Calu3 (cell line): ENCODE measurements around the gene UBAC1. TPM values are rescaled to one million over a fixed set of nuclear protein-coding genes. Genes with fewer than 3 reads are reported as not detected.

Experiments used
- BruUV-seq: library from RNA; stranded (reverse); fragments of 400-500 nt; replicated peaks from 2 replicates; lab custom pipeline; 2021; lab: Mats Ljungman, UMichigan
- CTCF ChIA-PET: fragments of 300-600 bp; sonication (Branson Sonifier 250); formaldehyde crosslinking; loops from one replicate; lab custom pipeline; 2022; ENCODE audit warnings: antibody characterized with exemption; lab: Charles Lee
- DNase-seq: peaks from one replicate; pipeline ENCODE4 v3.0.0; 2022
- H3K27ac Mint-ChIP-seq: one replicate; pipeline ENCODE4 v1.8.0; 2022; ENCODE audit warnings: mixed read lengths; ENCODE audit not compliant: unreplicated experiment
- H3K27me3 Mint-ChIP-seq: one replicate; pipeline ENCODE4 v1.8.0; 2022; ENCODE audit warnings: mixed read lengths; ENCODE audit not compliant: unreplicated experiment
- H3K36me3 Mint-ChIP-seq: one replicate; pipeline ENCODE4 v1.8.0; 2022; ENCODE audit warnings: mild to moderate bottlenecking, moderate library complexity, mixed read lengths; ENCODE audit not compliant: insufficient read depth, unreplicated experiment
- H3K4me1 Mint-ChIP-seq: one replicate; pipeline ENCODE4 v1.8.0; 2022; ENCODE audit warnings: mild to moderate bottlenecking, low read depth, mixed read lengths; ENCODE audit not compliant: unreplicated experiment
- H3K4me3 Mint-ChIP-seq: one replicate; pipeline ENCODE4 v1.8.0; 2022; ENCODE audit warnings: mild to moderate bottlenecking, low read depth, moderate library complexity, mixed read lengths; ENCODE audit not compliant: unreplicated experiment
- H3K9me3 Mint-ChIP-seq: one replicate; pipeline ENCODE4 v1.8.0; 2022; ENCODE audit warnings: low read depth, mixed read lengths; ENCODE audit not compliant: unreplicated experiment
- intact Hi-C: fragments of 100-400 bp; cut with micrococcal nuclease; formaldehyde crosslinking; loops from one replicate; pipeline ENCODE4 v1.10.0; 2022; ENCODE audit not compliant: unreplicated experiment
- total RNA-seq: library from RNA; stranded (reverse); gene quantifications from 2 replicates; pipeline ENCODE4 v1.2.3, GENCODE V29; 2022
- TF ChIP-seq, protein P1 (sequence below): fragments of 200-600 bp; IDR thresholded peaks from one replicate; pipeline ENCODE4 v1.8.0; 2022; ENCODE audit warnings: antibody characterized with exemption; ENCODE audit not compliant: unreplicated experiment

UBAC1 gene
- total RNA-seq, 1 experiment from 2014 or later = 19.5 TPM

DNA sequence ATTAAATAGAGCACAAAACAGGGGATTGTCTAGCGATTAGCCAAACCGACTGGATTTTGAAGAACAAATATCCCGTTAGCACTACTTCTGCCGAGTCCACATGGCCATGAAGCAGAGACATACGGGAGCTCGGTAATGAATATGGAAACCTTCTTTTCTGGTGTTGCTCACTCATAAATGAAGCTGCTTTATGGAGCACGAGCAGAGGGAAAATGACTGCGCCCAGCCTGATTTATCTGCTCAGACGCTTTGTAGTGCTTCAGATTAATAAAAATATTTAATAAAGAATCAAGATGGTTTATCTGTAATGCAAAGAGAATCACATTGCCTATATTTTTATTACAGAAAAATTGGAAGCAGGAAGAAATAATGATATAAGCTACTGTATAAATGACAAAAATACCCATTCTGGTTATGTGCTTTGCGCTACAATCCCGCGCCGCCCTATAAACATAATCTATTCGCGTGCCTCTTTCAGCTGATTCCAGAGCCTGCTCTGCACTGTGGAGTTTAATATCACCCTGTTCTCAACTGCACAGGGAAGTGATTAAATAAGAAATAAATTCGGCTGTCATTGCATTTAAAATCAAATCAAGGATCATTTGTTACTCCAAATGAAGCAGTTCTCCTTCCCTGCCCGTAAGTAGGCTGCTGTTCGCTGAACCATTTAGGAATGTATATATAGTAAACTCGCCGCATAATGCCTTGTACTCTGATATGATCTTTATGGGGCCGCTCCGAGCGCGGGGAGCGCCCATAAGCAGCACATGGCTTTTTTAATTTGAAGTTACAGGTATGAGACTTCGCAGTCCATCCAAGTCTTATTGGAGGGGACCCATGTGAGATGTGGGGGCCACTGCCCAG is 22.3 kb upstream of the UBAC1 start:
- peaks cover 31% of the 10 kb centered on the region for H3K27me3 Mint-ChIP-seq
- no peaks in the 10 kb centered on the region for H3K36me3 Mint-ChIP-seq
- DNase-seq = no peak
- CTCF ChIA-PET = no interaction called here
- no peak overlapping the region for H3K27ac Mint-ChIP-seq
- H3K9me3 Mint-ChIP-seq = no peaks in the 10 kb centered on the region
- H3K4me1 Mint-ChIP-seq = no peaks in the 10 kb centered on the region
- TF ChIP-seq, protein P1, sequence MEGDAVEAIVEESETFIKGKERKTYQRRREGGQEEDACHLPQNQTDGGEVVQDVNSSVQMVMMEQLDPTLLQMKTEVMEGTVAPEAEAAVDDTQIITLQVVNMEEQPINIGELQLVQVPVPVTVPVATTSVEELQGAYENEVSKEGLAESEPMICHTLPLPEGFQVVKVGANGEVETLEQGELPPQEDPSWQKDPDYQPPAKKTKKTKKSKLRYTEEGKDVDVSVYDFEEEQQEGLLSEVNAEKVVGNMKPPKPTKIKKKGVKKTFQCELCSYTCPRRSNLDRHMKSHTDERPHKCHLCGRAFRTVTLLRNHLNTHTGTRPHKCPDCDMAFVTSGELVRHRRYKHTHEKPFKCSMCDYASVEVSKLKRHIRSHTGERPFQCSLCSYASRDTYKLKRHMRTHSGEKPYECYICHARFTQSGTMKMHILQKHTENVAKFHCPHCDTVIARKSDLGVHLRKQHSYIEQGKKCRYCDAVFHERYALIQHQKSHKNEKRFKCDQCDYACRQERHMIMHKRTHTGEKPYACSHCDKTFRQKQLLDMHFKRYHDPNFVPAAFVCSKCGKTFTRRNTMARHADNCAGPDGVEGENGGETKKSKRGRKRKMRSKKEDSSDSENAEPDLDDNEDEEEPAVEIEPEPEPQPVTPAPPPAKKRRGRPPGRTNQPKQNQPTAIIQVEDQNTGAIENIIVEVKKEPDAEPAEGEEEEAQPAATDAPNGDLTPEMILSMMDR = no peak
- no peak overlapping the region for H3K4me3 Mint-ChIP-seq
- intact Hi-C loops = no loop called here
- no TSS peak for BruUV-seq

DNA sequence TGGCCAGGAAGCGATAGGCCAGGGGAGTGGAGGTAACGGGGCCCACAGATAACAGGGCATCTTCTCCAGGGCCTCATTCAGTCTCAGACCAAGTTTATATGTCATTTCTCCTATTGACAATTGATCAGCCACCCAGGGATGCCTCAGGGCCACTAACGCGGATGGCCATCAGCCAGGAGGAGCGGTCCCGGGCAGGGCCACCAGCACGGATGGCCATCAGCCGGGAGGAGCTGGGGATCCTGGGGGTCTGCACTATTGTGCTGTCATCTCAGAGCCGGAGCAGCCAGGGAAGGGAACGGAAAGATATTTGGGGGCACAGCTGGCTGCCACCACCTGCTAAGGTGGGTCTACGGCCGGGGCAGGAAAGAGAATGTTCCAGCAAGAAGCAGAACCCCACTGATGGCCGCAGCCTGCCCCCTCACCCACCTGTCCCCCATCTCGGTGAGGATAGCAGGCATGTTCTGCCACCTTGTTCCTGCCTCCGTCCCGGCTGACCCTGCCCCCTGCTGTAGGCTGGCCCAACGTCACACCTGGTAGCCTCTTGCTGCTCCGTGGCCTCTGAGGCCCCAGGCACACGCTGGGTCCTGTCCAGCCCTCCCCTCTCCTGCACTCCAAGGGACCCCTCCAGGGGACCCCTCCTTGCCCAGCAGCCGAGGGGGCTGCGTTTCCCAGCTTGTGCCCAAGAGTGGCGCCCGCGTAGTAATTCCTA is 21.5 kb upstream of the UBAC1 start:
- Mint-ChIP-seq H3K27ac (no peak overlapping the region), H3K27me3 (peaks cover 31% of the 10 kb centered on the region), H3K9me3 (no peaks in the 10 kb centered on the region), H3K4me1 (no peaks in the 10 kb centered on the region), H3K4me3 (no peak overlapping the region), H3K36me3 (no peaks in the 10 kb centered on the region)
- TF ChIP-seq, protein P1 = no peak
- no peak for DNase-seq
- intact Hi-C loops = no loop called here
- no TSS peak for BruUV-seq
- CTCF ChIA-PET = no interaction called here

DNA sequence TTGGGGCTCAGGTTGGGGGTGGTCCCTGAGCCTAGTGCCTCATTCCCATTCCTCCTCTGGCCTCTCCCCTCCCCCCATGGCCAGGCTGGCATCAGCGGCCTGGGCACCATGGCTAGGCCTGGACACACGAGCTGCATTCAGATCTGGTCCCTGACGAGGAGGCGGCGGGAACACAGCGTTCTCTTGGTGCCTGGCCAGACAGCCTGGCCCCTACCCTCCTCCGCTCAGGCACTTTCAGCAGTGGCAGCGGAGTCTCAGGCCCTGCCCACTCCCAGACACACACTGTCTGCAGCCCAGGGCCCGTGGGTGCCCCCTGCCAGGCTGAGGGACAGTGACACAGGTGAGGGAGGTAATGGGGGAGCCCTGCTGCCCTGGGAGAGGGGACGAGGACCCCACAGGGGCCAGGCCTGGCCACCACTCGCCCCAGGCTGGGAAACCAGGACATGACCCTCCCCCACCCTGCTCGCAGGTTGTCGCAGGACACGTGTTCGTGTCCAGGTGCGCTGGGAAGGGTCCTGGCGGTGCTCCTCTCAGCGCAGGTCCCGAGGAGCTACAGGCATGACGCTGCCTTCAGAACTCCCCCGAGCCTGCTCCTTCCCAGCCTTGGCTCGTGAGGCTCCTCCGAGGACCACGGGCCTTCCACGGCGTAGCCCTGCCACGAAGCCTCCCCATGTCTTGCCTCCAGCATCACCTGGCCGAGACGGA is 19.9 kb upstream of the UBAC1 start:
- intact Hi-C loops = no loop called here
- Mint-ChIP-seq H3K4me1 (no peaks in the 10 kb centered on the region), H3K27me3 (peaks cover 41% of the 10 kb centered on the region), H3K4me3 (no peak overlapping the region), H3K9me3 (no peaks in the 10 kb centered on the region), H3K27ac (no peak overlapping the region), H3K36me3 (no peaks in the 10 kb centered on the region)
- DNase-seq = no peak
- CTCF ChIA-PET = no interaction called here
- TF ChIP-seq, protein P1 = no peak
- BruUV-seq = no TSS peak

DNA sequence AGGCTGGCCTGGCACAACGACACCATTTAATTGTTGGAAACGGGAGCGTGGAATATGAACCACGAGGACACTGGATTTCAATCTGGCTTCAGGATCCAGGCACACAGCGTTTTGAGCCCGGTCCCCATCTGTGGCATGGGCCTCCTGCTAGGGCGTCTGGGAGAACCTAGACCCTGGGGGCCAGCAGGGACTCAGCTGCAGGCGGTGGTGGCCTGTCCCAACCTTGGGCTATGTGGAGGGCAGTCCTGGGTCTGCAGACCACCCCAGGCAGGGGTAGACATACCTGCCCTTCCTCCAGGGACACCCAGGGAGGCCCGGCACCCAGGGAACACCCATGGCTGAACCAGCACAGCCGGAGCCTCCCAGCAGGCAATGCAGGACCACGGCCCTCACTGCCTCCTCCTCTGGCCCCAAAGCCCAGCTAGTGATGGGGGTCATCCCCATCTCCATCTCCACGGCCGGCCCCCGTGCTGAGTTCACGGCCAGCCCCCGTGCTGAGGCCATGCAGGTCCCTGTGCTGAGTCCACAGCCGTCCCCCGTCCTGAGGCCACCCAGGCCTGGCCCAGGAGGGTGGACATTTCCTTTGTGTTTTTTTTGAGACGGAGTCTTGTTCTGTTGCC is 18.5 kb upstream of the UBAC1 start:
- DNase-seq = no peak
- TF ChIP-seq, protein P1 = no peak
- Mint-ChIP-seq H3K4me3 (no peak overlapping the region), H3K27me3 (peaks cover 50% of the 10 kb centered on the region), H3K4me1 (no peaks in the 10 kb centered on the region), H3K9me3 (no peaks in the 10 kb centered on the region), H3K36me3 (no peaks in the 10 kb centered on the region), H3K27ac (no peak overlapping the region)
- no TSS peak for BruUV-seq
- CTCF ChIA-PET = no interaction called here
- intact Hi-C loops = no loop called here
